ENCODE measurements around the gene C1QTNF9. TPM values are rescaled to one million over a fixed set of nuclear protein-coding genes. Genes with fewer than 3 reads are reported as not detected.

C1QTNF9 gene
- total and polyA plus RNA-seq, 4 donors: 0.13 to 0.99 (median 0.42) TPM; not detected in 1

Other genes starting within 250 kb of the C1QTNF9 start
- 10 to 100 TPM; 10.9 to 18.2 TPM for gene SPATA13, start 148.9 kb upstream of the C1QTNF9 start, total RNA-seq
- gene SPATA13, start 148.9 kb upstream of the C1QTNF9 start, polyA plus RNA-seq: 1 to 10 TPM; 6.1 to 7.1 TPM
- 10 to 100 TPM; 35.2 to 52.6 TPM for gene PARP4, start 203.2 kb downstream of the C1QTNF9 start, total RNA-seq
- gene PARP4, start 203.2 kb downstream of the C1QTNF9 start, polyA plus RNA-seq: 10 to 100 TPM; 12.4 to 13.1 TPM